ENCODE results near the gene RNF103.

DNA sequence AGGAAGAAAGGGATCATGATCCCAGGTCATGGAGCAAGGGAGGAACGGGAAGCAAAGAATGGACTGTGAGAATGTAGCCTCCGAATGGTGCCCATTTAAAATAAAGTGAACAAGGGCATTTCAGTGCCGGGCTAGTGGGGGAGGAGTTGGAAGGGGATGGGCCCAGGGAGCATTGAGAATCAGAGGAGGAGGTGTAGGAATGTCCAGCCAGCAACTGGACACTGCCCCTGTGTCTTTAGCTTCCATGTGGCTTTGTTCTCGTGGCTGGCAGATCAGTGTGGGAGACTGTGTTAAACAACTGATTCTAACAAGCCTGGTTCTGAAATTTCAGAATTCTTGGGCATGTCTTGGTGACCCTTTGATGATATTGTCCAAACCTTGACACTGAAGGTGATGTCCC, 1.4 kb upstream of the RNF103 start:
- TF ChIP-seq, protein P1, sequence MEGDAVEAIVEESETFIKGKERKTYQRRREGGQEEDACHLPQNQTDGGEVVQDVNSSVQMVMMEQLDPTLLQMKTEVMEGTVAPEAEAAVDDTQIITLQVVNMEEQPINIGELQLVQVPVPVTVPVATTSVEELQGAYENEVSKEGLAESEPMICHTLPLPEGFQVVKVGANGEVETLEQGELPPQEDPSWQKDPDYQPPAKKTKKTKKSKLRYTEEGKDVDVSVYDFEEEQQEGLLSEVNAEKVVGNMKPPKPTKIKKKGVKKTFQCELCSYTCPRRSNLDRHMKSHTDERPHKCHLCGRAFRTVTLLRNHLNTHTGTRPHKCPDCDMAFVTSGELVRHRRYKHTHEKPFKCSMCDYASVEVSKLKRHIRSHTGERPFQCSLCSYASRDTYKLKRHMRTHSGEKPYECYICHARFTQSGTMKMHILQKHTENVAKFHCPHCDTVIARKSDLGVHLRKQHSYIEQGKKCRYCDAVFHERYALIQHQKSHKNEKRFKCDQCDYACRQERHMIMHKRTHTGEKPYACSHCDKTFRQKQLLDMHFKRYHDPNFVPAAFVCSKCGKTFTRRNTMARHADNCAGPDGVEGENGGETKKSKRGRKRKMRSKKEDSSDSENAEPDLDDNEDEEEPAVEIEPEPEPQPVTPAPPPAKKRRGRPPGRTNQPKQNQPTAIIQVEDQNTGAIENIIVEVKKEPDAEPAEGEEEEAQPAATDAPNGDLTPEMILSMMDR (IDR thresholded peaks at IDR 0.05; ENCODE audit: low read depth, low read length), result no peak
- TF ChIP-seq, protein P2, sequence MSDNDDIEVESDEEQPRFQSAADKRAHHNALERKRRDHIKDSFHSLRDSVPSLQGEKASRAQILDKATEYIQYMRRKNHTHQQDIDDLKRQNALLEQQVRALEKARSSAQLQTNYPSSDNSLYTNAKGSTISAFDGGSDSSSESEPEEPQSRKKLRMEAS (IDR thresholded peaks at IDR 0.05; ENCODE audit: low read depth, low read length), result no peak
